ENCODE results near the gene MEF2D. TPM values are rescaled to one million over a fixed set of nuclear protein-coding genes. Genes with fewer than 3 reads are reported as not detected.

The MEF2D gene
- total RNA-seq, 1 donor from 2014 or later = 16.6 TPM

DNA sequence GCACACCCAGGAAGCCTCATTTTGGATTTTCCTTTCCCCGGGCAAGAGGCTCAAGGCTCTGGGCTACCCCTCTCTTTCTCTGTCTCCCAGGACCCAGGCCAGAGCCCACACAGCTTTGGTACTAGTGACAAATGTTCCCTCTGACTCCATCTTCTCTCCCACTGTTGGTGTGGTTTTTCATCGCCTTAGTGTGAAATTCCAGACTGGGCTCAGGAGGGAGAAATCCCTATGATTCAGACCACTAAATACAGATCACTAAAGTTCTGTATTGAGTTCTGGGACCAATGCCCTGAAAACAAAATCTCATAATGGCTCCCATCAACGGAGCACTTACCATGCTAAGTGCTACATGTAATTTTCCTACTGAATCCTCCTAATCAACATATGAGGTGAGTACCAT lies 45.7 kb upstream of the MEF2D start:
- DNase-seq (ENCODE audit: low read depth) = no peak
- H3K27me3 ChIP-seq (ENCODE audit: control insufficient read depth, insufficient read depth, low read length) = no peaks in the 10 kb centered on the region
- H3K4me3 ChIP-seq (ENCODE audit: low read depth, low read length) = no peak overlapping the region
- H3K36me3 ChIP-seq (ENCODE audit: control insufficient read depth, insufficient read depth, low read length) = no peaks in the 10 kb centered on the region
- TF ChIP-seq, protein P1, sequence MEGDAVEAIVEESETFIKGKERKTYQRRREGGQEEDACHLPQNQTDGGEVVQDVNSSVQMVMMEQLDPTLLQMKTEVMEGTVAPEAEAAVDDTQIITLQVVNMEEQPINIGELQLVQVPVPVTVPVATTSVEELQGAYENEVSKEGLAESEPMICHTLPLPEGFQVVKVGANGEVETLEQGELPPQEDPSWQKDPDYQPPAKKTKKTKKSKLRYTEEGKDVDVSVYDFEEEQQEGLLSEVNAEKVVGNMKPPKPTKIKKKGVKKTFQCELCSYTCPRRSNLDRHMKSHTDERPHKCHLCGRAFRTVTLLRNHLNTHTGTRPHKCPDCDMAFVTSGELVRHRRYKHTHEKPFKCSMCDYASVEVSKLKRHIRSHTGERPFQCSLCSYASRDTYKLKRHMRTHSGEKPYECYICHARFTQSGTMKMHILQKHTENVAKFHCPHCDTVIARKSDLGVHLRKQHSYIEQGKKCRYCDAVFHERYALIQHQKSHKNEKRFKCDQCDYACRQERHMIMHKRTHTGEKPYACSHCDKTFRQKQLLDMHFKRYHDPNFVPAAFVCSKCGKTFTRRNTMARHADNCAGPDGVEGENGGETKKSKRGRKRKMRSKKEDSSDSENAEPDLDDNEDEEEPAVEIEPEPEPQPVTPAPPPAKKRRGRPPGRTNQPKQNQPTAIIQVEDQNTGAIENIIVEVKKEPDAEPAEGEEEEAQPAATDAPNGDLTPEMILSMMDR (IDR thresholded peaks at IDR 0.05; ENCODE audit: insufficient read depth, low read length, poor library complexity, severe bottlenecking) = no peak

DNA sequence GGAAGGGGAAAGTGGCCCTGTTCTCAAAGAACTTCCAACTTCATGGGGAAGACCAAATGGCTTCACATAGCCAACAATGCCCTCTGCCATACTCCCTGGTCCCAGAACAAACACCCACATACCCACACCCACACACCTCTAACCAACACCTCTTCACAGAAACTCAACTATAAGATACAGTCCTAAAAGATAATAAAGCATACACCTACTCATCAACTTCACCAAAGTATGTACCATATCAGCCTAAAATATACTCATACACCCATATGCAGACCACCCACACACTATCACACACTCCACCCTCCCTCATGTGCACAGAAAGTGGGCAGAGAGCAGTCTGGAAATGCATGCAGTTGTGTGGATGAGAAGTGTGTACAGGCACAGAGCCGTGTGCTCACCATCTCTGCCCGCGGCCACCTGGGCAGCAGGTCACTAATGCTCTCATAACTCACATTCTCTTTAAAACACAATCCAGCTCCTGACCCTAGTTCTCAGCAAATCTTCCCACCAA lies 44.1 kb upstream of the MEF2D start:
- TF ChIP-seq, protein P1 (IDR thresholded peaks at IDR 0.05; ENCODE audit: insufficient read depth, low read length, poor library complexity, severe bottlenecking) = no peak
- no peak for DNase-seq (ENCODE audit: low read depth)
- Histone ChIP-seq H3K4me3 (ENCODE audit: low read depth, low read length) (no peak overlapping the region), H3K27me3 (ENCODE audit: control insufficient read depth, insufficient read depth, low read length) (no peaks in the 10 kb centered on the region), H3K36me3 (ENCODE audit: control insufficient read depth, insufficient read depth, low read length) (no peaks in the 10 kb centered on the region)

DNA sequence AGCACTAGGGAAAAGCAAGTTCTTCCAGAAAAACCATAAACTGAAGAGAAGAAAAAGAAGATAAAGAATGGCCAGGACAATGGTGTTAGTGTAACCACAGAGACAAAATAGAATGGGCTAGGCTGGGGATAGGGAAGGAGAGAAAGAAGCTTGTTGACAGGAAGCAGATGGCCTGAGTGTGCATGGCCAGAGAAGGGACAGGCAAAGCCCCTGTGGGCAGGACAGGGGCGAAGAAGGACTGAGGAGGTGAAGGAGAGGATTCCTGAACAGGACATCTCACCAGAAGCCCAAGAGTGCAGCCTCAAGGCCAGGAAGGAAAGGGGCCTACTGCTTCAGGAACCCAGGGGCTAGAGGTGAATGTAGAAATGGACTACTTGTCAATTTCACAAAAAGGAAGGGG lies 42.5 kb upstream of the MEF2D start:
- DNase-seq (ENCODE audit: low read depth) = no peak
- TF ChIP-seq, protein P1 (IDR thresholded peaks at IDR 0.05; ENCODE audit: insufficient read depth, low read length, poor library complexity, severe bottlenecking) = no peak
- H3K36me3 ChIP-seq (ENCODE audit: control insufficient read depth, insufficient read depth, low read length) = no peaks in the 10 kb centered on the region
- H3K4me3 ChIP-seq (ENCODE audit: low read depth, low read length) = no peak overlapping the region
- H3K27me3 ChIP-seq (ENCODE audit: control insufficient read depth, insufficient read depth, low read length) = no peaks in the 10 kb centered on the region

DNA sequence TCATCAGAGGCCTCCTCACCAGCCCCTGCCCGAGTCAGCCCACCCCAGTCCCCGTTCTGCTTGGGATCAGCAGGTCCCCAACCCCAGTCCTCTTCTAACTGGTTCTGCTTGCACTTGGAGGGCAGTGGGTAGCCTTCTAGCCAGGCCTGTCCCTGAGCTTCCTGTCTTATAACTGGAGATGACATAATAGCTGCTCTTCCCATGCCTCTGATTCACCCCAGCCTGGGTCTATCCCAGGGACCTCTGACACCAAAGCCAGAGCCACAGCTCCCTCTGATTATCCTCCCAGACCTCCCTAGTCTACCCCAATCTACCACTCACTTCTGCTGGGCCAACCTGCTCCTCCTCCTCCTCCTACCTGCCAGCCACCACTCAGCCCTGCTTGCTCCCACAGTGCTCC lies 40.4 kb upstream of the MEF2D start:
- no peaks in the 10 kb centered on the region for H3K27me3 ChIP-seq (ENCODE audit: control insufficient read depth, insufficient read depth, low read length)
- TF ChIP-seq, protein P1 (IDR thresholded peaks at IDR 0.05; ENCODE audit: insufficient read depth, low read length, poor library complexity, severe bottlenecking) = no peak
- H3K4me3 ChIP-seq (ENCODE audit: low read depth, low read length) = no peak overlapping the region
- no peaks in the 10 kb centered on the region for H3K36me3 ChIP-seq (ENCODE audit: control insufficient read depth, insufficient read depth, low read length)
- DNase-seq (ENCODE audit: low read depth) = no peak

DNA sequence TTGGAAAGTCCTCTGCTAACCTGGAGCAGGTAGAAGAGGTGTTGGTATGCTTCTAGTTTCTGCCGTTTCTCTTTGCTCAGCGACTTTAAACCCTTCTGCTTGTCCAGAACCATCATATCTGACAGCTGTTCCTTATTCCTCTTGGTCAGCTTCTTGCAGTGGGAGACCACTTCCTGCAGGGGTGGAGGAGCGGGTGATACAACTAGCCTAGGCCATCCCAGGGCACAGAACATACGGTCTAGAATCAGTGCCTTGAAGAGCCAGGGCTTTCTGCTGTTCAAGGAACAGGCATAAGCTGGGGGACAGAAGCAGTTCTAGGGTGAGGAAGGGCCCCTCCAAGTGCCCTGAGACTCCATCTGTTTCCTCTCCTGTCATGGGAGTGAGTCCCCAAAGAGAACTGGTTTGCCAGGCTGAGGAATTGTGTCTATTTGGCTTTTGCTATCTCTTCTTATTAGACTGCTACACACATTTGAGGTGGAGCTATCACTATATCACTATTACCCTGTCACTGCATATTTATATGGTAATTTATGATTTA lies 39.3 kb upstream of the MEF2D start:
- DNase-seq (ENCODE audit: low read depth) = no peak
- no peak overlapping the region for H3K4me3 ChIP-seq (ENCODE audit: low read depth, low read length)
- TF ChIP-seq, protein P1 (IDR thresholded peaks at IDR 0.05; ENCODE audit: insufficient read depth, low read length, poor library complexity, severe bottlenecking) = no peak
- H3K27me3 ChIP-seq (ENCODE audit: control insufficient read depth, insufficient read depth, low read length) = no peaks in the 10 kb centered on the region
- no peaks in the 10 kb centered on the region for H3K36me3 ChIP-seq (ENCODE audit: control insufficient read depth, insufficient read depth, low read length)
